Keratinocyte (primary cell): ENCODE results near the gene SSBP2. TPM values are rescaled to one million over a fixed set of nuclear protein-coding genes. Genes with fewer than 3 reads are reported as not detected.

Experiments used
- DNase-seq: peaks from one replicate; pipeline ENCODE4 v3.0.0-alpha.2; 2011; ENCODE audit warnings: low read depth, missing footprints, low spot score
- FAIRE-seq: peaks from 2 replicates; lab custom pipeline; 2011; peaks lifted over from hg19 to GRCh38; lab: Jason Lieb, UNC
- H2AFZ ChIP-seq: 2 replicates; pipeline ENCODE4 v1.6.0; 2012; ENCODE audit warnings: low read length, control low read depth, inconsistent platforms; ENCODE audit not compliant: control insufficient read depth
- H3K27ac ChIP-seq: 2 replicates; pipeline ENCODE4 v1.5.1; 2011; ENCODE audit warnings: low read length; ENCODE audit not compliant: control insufficient read depth, insufficient read depth
- H3K27me3 ChIP-seq: 3 replicates; pipeline ENCODE4 v1.6.0; 2011; ENCODE audit warnings: low read length; ENCODE audit not compliant: control insufficient read depth, insufficient read depth; ENCODE audit errors: extremely low read depth
- H3K36me3 ChIP-seq, 2 experiments: 2 replicates in 1 of 2; 3 replicates in 1 of 2; pipeline ENCODE4 v1.5.1; 2011; ENCODE audit warnings: low read length in 2 of 2, mild to moderate bottlenecking in 1 of 2; ENCODE audit not compliant: control insufficient read depth in 2 of 2, insufficient read depth in 2 of 2; ENCODE audit errors: extremely low read depth in 1 of 2
- H3K4me1 ChIP-seq: 3 replicates; pipeline ENCODE4 v1.5.1; 2011; ENCODE audit warnings: low read length; ENCODE audit not compliant: control insufficient read depth, insufficient read depth; ENCODE audit errors: extremely low read depth
- H3K4me2 ChIP-seq: 3 replicates; pipeline ENCODE4 v1.6.0; 2011; ENCODE audit warnings: low read depth, low read length; ENCODE audit not compliant: control insufficient read depth, insufficient read depth; ENCODE audit errors: extremely low read depth
- H3K4me3 ChIP-seq, 3 experiments: fragments of 200-600 bp in 1 of 3; sonication (generic) in 1 of 3; 2 replicates in 2 of 3; 3 replicates in 1 of 3; pipeline ENCODE4 v1.5.1; 2011 to 2016; ENCODE audit warnings: low read length in 3 of 3, mild to moderate bottlenecking in 3 of 3, control low read depth in 2 of 3, inconsistent platforms in 1 of 3, low read depth in 1 of 3, mixed read lengths in 1 of 3, mixed run types in 1 of 3, moderate library complexity in 1 of 3; ENCODE audit not compliant: control insufficient read depth in 2 of 3, insufficient read depth in 2 of 3; ENCODE audit errors: extremely low read depth in 1 of 3
- H3K79me2 ChIP-seq: 2 replicates; pipeline ENCODE4 v1.6.0; 2012; ENCODE audit warnings: low read length; ENCODE audit not compliant: control insufficient read depth, insufficient read depth
- H3K9ac ChIP-seq: 3 replicates; pipeline ENCODE4 v1.6.0; 2011; ENCODE audit warnings: low read length; ENCODE audit not compliant: control insufficient read depth, insufficient read depth; ENCODE audit errors: extremely low read depth
- H3K9me1 ChIP-seq: 3 replicates; pipeline ENCODE4 v1.6.0; 2011; ENCODE audit warnings: low read length; ENCODE audit not compliant: control insufficient read depth, insufficient read depth; ENCODE audit errors: extremely low read depth
- H3K9me3 ChIP-seq: 2 replicates; pipeline ENCODE4 v1.5.1; 2012; ENCODE audit warnings: low read depth, low read length; ENCODE audit not compliant: control insufficient read depth
- H4K20me1 ChIP-seq: 3 replicates; pipeline ENCODE4 v1.6.0; 2011; ENCODE audit warnings: low read length; ENCODE audit not compliant: control insufficient read depth, insufficient read depth; ENCODE audit errors: extremely low read depth
- CTCF ChIP-seq, 3 experiments: IDR thresholded peaks in 1 of 3; conservative IDR thresholded peaks in 1 of 3; optimal IDR thresholded peaks in 1 of 3; 2 replicates in 2 of 3; 3 replicates in 1 of 3; pipeline versions ENCODE3 to v1.5.1; 2011; ENCODE audit warnings: low read length in 3 of 3, mild to moderate bottlenecking in 3 of 3, moderate library complexity in 2 of 3, control low read depth in 1 of 3, inconsistent platforms in 1 of 3; ENCODE audit not compliant: insufficient read depth in 2 of 3; ENCODE audit errors: extremely low read depth in 1 of 3
- EZH2 ChIP-seq: IDR thresholded peaks from one replicate; pipeline ENCODE4 v1.6.1; 2012; ENCODE audit warnings: inconsistent platforms, mild to moderate bottlenecking, low read length, moderate library complexity
- dilution Hi-C: fragments of 300-500 bp; cut with MboI; formaldehyde crosslinking; loops from one replicate; pipeline ENCODE4 v1.7.0; 2020; ENCODE audit warnings: low sequenced_read_pairs; ENCODE audit not compliant: extremely low pct_ligation_motif_present
- polyA plus RNA-seq, 5 experiments: library from polyadenylated mRNA; depleted of rRNA in 3 of 5; stranded (reverse) in 3 of 5; stranded (forward) in 1 of 5; unstranded in 1 of 5; fragments of >200 nt; gene quantifications; 1 replicate in 1 of 5; 2 replicates in 3 of 5; 3 replicates in 1 of 5; pipeline versions ENCODE4 v1.2.1 to v1.2.3, GENCODE V29; 2011 to 2012; ENCODE audit warnings: missing spikeins in 2 of 5, low read depth in 1 of 5, low replicate concordance in 1 of 5

SSBP2 gene
- polyA plus RNA-seq, 1 donor (not counting 4 experiments of a cell fraction or from before 2014, with no cell fraction given), result 14.6 TPM

- Histone ChIP-seq H3K27me3 (no peaks in the 10 kb centered on the region), H3K27ac (no peak overlapping the region), H3K9me1 (no peaks in the 10 kb centered on the region), H3K4me1 (peaks cover 2% of the 10 kb centered on the region), H3K4me2 (no peak overlapping the region), H3K9me3 (no peaks in the 10 kb centered on the region), H3K4me3 (no peak overlapping the region), H3K36me3 (no peaks in the 10 kb centered on the region), H3K79me2 (no peaks in the 10 kb centered on the region), H2AFZ (no peak overlapping the region), H3K9ac (no peak overlapping the region), H4K20me1 (no peaks in the 10 kb centered on the region)
- dilution Hi-C loops, result no loop called here
- no peak for DNase-seq
- no peak for FAIRE-seq
- TF ChIP-seq EZH2, result no peak
- no peak for TF ChIP-seq CTCF (optimal IDR thresholded peaks at IDR 0.05 in 1 of 3, IDR thresholded peaks at IDR 0.05 in 1 of 3, conservative IDR thresholded peaks at IDR 0.05 in 1 of 3; ENCODE audit: extremely low read depth in 1 of 3, insufficient read depth in 2 of 3, low read length in 3 of 3)
Measured at GRCh38 chr5:81429985-81430384, 320.9 kb downstream of the SSBP2 start.

GRCh38 chr5:81429363-81429762, 321.5 kb downstream of the SSBP2 start:
- dilution Hi-C loops, result no loop called here
- Histone ChIP-seq H3K27me3 (no peaks in the 10 kb centered on the region), H3K79me2 (no peaks in the 10 kb centered on the region), H3K9me1 (no peaks in the 10 kb centered on the region), H3K4me2 (no peak overlapping the region), H3K4me1 (peaks cover 2% of the 10 kb centered on the region), H3K9me3 (no peaks in the 10 kb centered on the region), H3K9ac (no peak overlapping the region), H3K36me3 (no peaks in the 10 kb centered on the region), H3K27ac (no peak overlapping the region), H2AFZ (no peak overlapping the region), H3K4me3 (no peak overlapping the region), H4K20me1 (no peaks in the 10 kb centered on the region)
- no peak for FAIRE-seq
- no peak for TF ChIP-seq EZH2
- DNase-seq, result no peak

- no peak for TF ChIP-seq CTCF (optimal IDR thresholded peaks at IDR 0.05 in 1 of 3, IDR thresholded peaks at IDR 0.05 in 1 of 3, conservative IDR thresholded peaks at IDR 0.05 in 1 of 3; ENCODE audit: extremely low read depth in 1 of 3, insufficient read depth in 2 of 3, low read length in 3 of 3)
- TF ChIP-seq EZH2, result no peak
- no peak overlapping the region for H3K4me2 ChIP-seq
- H2AFZ ChIP-seq, result no peak overlapping the region
- no peaks in the 10 kb centered on the region for H3K9me3 ChIP-seq
- H3K4me3 ChIP-seq, result no peak overlapping the region
- no peaks in the 10 kb centered on the region for H3K9me1 ChIP-seq
- no peak overlapping the region for H3K27ac ChIP-seq
- dilution Hi-C loops, result no loop called here
- H3K79me2 ChIP-seq, result no peaks in the 10 kb centered on the region
- H3K9ac ChIP-seq, result no peak overlapping the region
- peaks cover 2% of the 10 kb centered on the region for H3K4me1 ChIP-seq
- H4K20me1 ChIP-seq, result no peaks in the 10 kb centered on the region
- FAIRE-seq, result no peak
- no peaks in the 10 kb centered on the region for H3K36me3 ChIP-seq
- DNase-seq, result no peak
- H3K27me3 ChIP-seq, result no peaks in the 10 kb centered on the region
Measured at GRCh38 chr5:81428861-81429260, 322.0 kb downstream of the SSBP2 start.
